H9 (cell line): Measurements from ENCODE around the gene RAB25. TPM values are rescaled to one million over a fixed set of nuclear protein-coding genes. Genes with fewer than 3 reads are reported as not detected.

ENCODE experiments used
- DNase-seq: peaks from one replicate; pipeline ENCODE4 v3.0.0-alpha.2; 2017
- H2AFZ ChIP-seq: one replicate; pipeline ENCODE4 v1.6.1; 2013; ENCODE audit warnings: mild to moderate bottlenecking, low read length, control low read depth, moderate library complexity
- H2AK5ac ChIP-seq: 2 replicates; pipeline ENCODE4 v1.6.1; 2013; ENCODE audit warnings: low read length, control low read depth, mixed read lengths; ENCODE audit not compliant: insufficient read length
- H2BK120ac ChIP-seq: one replicate; pipeline ENCODE4 v1.6.1; 2013; ENCODE audit warnings: low read depth, mild to moderate bottlenecking, low read length, control low read depth, inconsistent platforms; ENCODE audit not compliant: poor library complexity, severe bottlenecking
- H2BK12ac ChIP-seq: 2 replicates; pipeline ENCODE4 v1.6.1; 2013; ENCODE audit warnings: low read length, control low read depth, mixed read lengths, low read depth; ENCODE audit not compliant: insufficient read length
- H2BK15ac ChIP-seq: 2 replicates; pipeline ENCODE4 v1.6.1; 2013; ENCODE audit warnings: low read depth, low read length, control low read depth
- H2BK20ac ChIP-seq: one replicate; pipeline ENCODE4 v1.6.1; 2013; ENCODE audit warnings: low read depth, mild to moderate bottlenecking, low read length, control low read depth, inconsistent platforms; ENCODE audit not compliant: poor library complexity, severe bottlenecking
- H2BK5ac ChIP-seq: 2 replicates; pipeline ENCODE4 v1.6.1; 2013; ENCODE audit warnings: low read length, control low read depth, mixed read lengths; ENCODE audit not compliant: insufficient read length
- H3K14ac ChIP-seq: 2 replicates; pipeline ENCODE4 v1.6.1; 2013; ENCODE audit warnings: low read length, control low read depth; ENCODE audit not compliant: insufficient read depth
- H3K18ac ChIP-seq: 2 replicates; pipeline ENCODE4 v1.6.1; 2013; ENCODE audit warnings: low read depth, mild to moderate bottlenecking, mixed read lengths, low read length, control low read depth; ENCODE audit not compliant: insufficient read length
- H3K23ac ChIP-seq: 2 replicates; pipeline ENCODE4 v1.6.1; 2013; ENCODE audit warnings: low read length, control low read depth, mixed read lengths, low read depth; ENCODE audit not compliant: insufficient read length
- H3K23me2 ChIP-seq: 2 replicates; pipeline ENCODE4 v1.6.1; 2013; ENCODE audit warnings: low read depth, mild to moderate bottlenecking, mixed read lengths, low read length, control low read depth; ENCODE audit not compliant: insufficient read length, poor library complexity, severe bottlenecking
- H3K27ac ChIP-seq: 2 replicates; pipeline ENCODE4 v1.5.1; 2013; ENCODE audit warnings: low read length, control low read depth, mixed read lengths, low read depth; ENCODE audit not compliant: insufficient read length
- H3K27me3 ChIP-seq: 2 replicates; pipeline ENCODE4 v1.6.1; 2013; ENCODE audit warnings: low read length, control low read depth, inconsistent platforms; ENCODE audit not compliant: insufficient read depth
- H3K4ac ChIP-seq: 2 replicates; pipeline ENCODE4 v1.6.1; 2013; ENCODE audit warnings: low read depth, mild to moderate bottlenecking, control low read depth, inconsistent platforms, low read length, moderate library complexity
- H3K4me1 ChIP-seq: 2 replicates; pipeline ENCODE4 v1.6.1; 2013; ENCODE audit warnings: low read length, control low read depth, inconsistent platforms; ENCODE audit not compliant: insufficient read depth
- H3K4me2 ChIP-seq: 2 replicates; pipeline ENCODE4 v1.6.1; 2013; ENCODE audit warnings: low read length, control low read depth, mixed read lengths; ENCODE audit not compliant: insufficient read length, insufficient read depth
- H3K56ac ChIP-seq: 2 replicates; pipeline ENCODE4 v1.6.1; 2013; ENCODE audit warnings: low read depth, mild to moderate bottlenecking, mixed read lengths, low read length, control low read depth; ENCODE audit not compliant: insufficient read length
- H3K79me1 ChIP-seq: 2 replicates; pipeline ENCODE4 v1.6.1; 2013; ENCODE audit warnings: low read depth, mild to moderate bottlenecking, moderate library complexity, low read length, control low read depth, inconsistent platforms; ENCODE audit not compliant: insufficient read depth, poor library complexity, severe bottlenecking
- H3K79me2 ChIP-seq: 2 replicates; pipeline ENCODE4 v1.6.1; 2013; ENCODE audit warnings: low read length, control low read depth, inconsistent platforms; ENCODE audit not compliant: insufficient read depth
- H3K9ac ChIP-seq: 2 replicates; pipeline ENCODE4 v1.6.1; 2013; ENCODE audit warnings: low read length, control low read depth, mixed read lengths; ENCODE audit not compliant: insufficient read length; ENCODE audit errors: extremely low read depth
- H3K9me3 ChIP-seq: one replicate; pipeline ENCODE4 v1.6.1; 2013; ENCODE audit warnings: low read depth, low read length, inconsistent platforms; ENCODE audit not compliant: control insufficient read depth
- H3T11ph ChIP-seq: one replicate; pipeline ENCODE4 v1.6.1; 2013; ENCODE audit warnings: mild to moderate bottlenecking, low read length, control low read depth, inconsistent platforms
- H4K20me1 ChIP-seq: one replicate; pipeline ENCODE4 v1.6.1; 2013; ENCODE audit not compliant: control insufficient read depth, insufficient read length, insufficient read depth
- H4K5ac ChIP-seq: 2 replicates; pipeline ENCODE4 v1.6.1; 2013; ENCODE audit warnings: low read depth, mild to moderate bottlenecking, mixed read lengths, low read length, control low read depth; ENCODE audit not compliant: insufficient read length
- H4K8ac ChIP-seq: replicated peaks from 2 replicates; pipeline ENCODE4 v1.6.1; 2013; ENCODE audit warnings: low read length, control low read depth, mixed read lengths, low read depth; ENCODE audit not compliant: insufficient read length
- H4K91ac ChIP-seq: 2 replicates; pipeline ENCODE4 v1.6.1; 2013; ENCODE audit warnings: low read depth, mild to moderate bottlenecking, moderate library complexity, mixed read lengths, low read length, control low read depth; ENCODE audit not compliant: insufficient read length
- H3K27ac Mint-ChIP-seq, 3 experiments: 2 replicates in 2 of 3; 3 replicates in 1 of 3; pipeline ENCODE4 v1.8.0; 2020 to 2021; ENCODE audit warnings: mixed read lengths in 3 of 3, mild to moderate bottlenecking in 1 of 3, moderate library complexity in 1 of 3
- H3K27me3 Mint-ChIP-seq: 2 replicates; pipeline ENCODE4 v1.8.0; 2021; ENCODE audit warnings: low read depth, mild to moderate bottlenecking, moderate library complexity, mixed read lengths
- H3K36me3 Mint-ChIP-seq, 3 experiments: 2 replicates in 2 of 3; 3 replicates in 1 of 3; pipeline ENCODE4 v1.8.0; 2020 to 2021; ENCODE audit warnings: low read depth in 3 of 3, mixed read lengths in 3 of 3; ENCODE audit not compliant: insufficient read depth in 1 of 3
- H3K4me1 Mint-ChIP-seq, 2 experiments: 2 replicates each; pipeline ENCODE4 v1.8.0; 2020; ENCODE audit warnings: mixed read lengths in 2 of 2
- H3K4me3 Mint-ChIP-seq, 2 experiments: 2 replicates in 1 of 2; 3 replicates in 1 of 2; pipeline ENCODE4 v1.8.0; 2020 to 2021; ENCODE audit warnings: mild to moderate bottlenecking in 2 of 2, mixed read lengths in 2 of 2, moderate library complexity in 1 of 2
- H3K9me3 Mint-ChIP-seq, 2 experiments: 2 replicates in 1 of 2; 3 replicates in 1 of 2; pipeline ENCODE4 v1.8.0; 2020; ENCODE audit warnings: mild to moderate bottlenecking in 2 of 2, mixed read lengths in 2 of 2, moderate library complexity in 1 of 2
- CTCF ChIP-seq: fragments of 200-600 bp; sonication (generic); conservative IDR thresholded peaks from 3 replicates; pipeline ENCODE4 v1.8.0; 2021; ENCODE audit warnings: antibody characterized with exemption, mild to moderate bottlenecking
- WGBS: extraction: QIAGEN DNeasy Blood & Tissue Kit; methylation state at CpG from one replicate; pipeline ENCODE4 v1.1.7; 2013; ENCODE audit warnings: missing lambda C conversion rate, low lambda C conversion rate, mixed read lengths; ENCODE audit not compliant: insufficient read length; ENCODE audit errors: extremely low coverage; 5-methylcytosine and 5-hydroxymethylcytosine counted together
- total RNA-seq: library from RNA; stranded (reverse); gene quantifications from 2 replicates; pipeline ENCODE4 v1.2.1, GENCODE V29; 2021

Gene RAB25
- total RNA-seq, 1 experiment from 2014 or later, result 43.1 TPM

GRCh38 chr1:156065212-156065611 is 4.3 kb downstream of the RAB25 start:
- Histone ChIP-seq H3K4ac (no peak overlapping the region), H3K79me2 (no peaks in the 10 kb centered on the region), H4K8ac (no peak overlapping the region), H3K4me1 (no peaks in the 10 kb centered on the region), H3K9me3 (no peaks in the 10 kb centered on the region), H3K4me2 (no peak overlapping the region), H4K5ac (no peak overlapping the region), H3K23me2 (peaks cover 4% of the 10 kb centered on the region), H3K56ac (no peak overlapping the region), H3K23ac (no peak overlapping the region), H2BK20ac (no peak overlapping the region), H3T11ph (no peak overlapping the region), H2AK5ac (no peak overlapping the region), H3K79me1 (no peaks in the 10 kb centered on the region), H3K27ac (no peak overlapping the region), H3K18ac (no peak overlapping the region), H3K9ac (no peak overlapping the region), H2BK15ac (no peak overlapping the region), H2BK12ac (no peak overlapping the region), H4K91ac (no peak overlapping the region), H2BK120ac (no peak overlapping the region), H2BK5ac (no peak overlapping the region), H3K27me3 (no peaks in the 10 kb centered on the region), H4K20me1 (no peaks in the 10 kb centered on the region), H3K14ac (no peak overlapping the region), H2AFZ (no peak overlapping the region)
- TF ChIP-seq CTCF, result no peak
- DNase-seq, result no peak
- Mint-ChIP-seq H3K4me3 (no peak overlapping the region), H3K27ac (no peak overlapping the region), H3K36me3 (peaks cover 4 to 23% (median 18%) of the 10 kb centered on the region in 3 experiments; a peak in 6 of 7 replicates), H3K4me1 (peaks cover 39 to 60% of the 10 kb centered on the region in 2 experiments), H3K9me3 (no peaks in the 10 kb centered on the region; a peak in 1 of 5 replicates), H3K27me3 (peaks cover 1% of the 10 kb centered on the region)
- no CpG with 5 or more reads among the region's 3 CpGs for WGBS
